GM20000 (cell line): ENCODE data around the gene APBB3.
A peak's percentile ranks its signal among the peaks of the same experiment; 100 is the strongest.

Source experiments
- DNase-seq: peaks from one replicate; pipeline ENCODE4 v3.0.0; 2012; ENCODE audit warnings: low spot score
- CTCF ChIP-seq: IDR thresholded peaks from 2 replicates; pipeline ENCODE4 v1.5.1; 2012; ENCODE audit warnings: mild to moderate bottlenecking, control low read depth; ENCODE audit errors: extremely low read depth, missing control alignments

APBB3 gene

GRCh38 chr5:140573683-140574082, 9.3 kb upstream of the APBB3 start:
- TF ChIP-seq CTCF, result no peak
- no peak for DNase-seq

GRCh38 chr5:140571105-140571504, 6.7 kb upstream of the APBB3 start:
- DNase-seq, result no peak
- no peak for TF ChIP-seq CTCF

- DNase-seq, result no peak
- TF ChIP-seq CTCF, result no peak
These were observed 6.1 kb upstream of the APBB3 start for GRCh38 chr5:140570488-140570887.

GRCh38 chr5:140570058-140570457, 5.7 kb upstream of the APBB3 start:
- no peak for DNase-seq
- no peak for TF ChIP-seq CTCF

GRCh38 chr5:140569197-140569596, 4.8 kb upstream of the APBB3 start:
- TF ChIP-seq CTCF, result no peak
- DNase-seq, result peak; percentile 45

GRCh38 chr5:140568443-140569063, 4.2 kb upstream of the APBB3 start:
- TF ChIP-seq CTCF, result no peak
- DNase-seq, result no peak

- no peak for TF ChIP-seq CTCF
- DNase-seq, result no peak
These were observed 3.5 kb upstream of the APBB3 start for GRCh38 chr5:140567871-140568270.
